ENCODE measurements around the gene SYT8.
"Not testable (repeated sequence)": the region's sequence is repeated elsewhere in the genome, so short reads cannot be mapped to it uniquely, and the experiment has no call there.

SYT8 gene

GRCh38 chr11:1881442-1882264, 46.9 kb downstream of the SYT8 start:
- no peak for DNase-seq (ENCODE audit: extremely low spot score)
- ChIA-PET POLR2A (interaction anchor here (0.6 to 1.5 kb wide), 3 partner anchors 64 to 68 kb away, joined by 3 to 5 read pairs (median 4); no protein-coding TSS in a partner anchor), CTCF (interaction anchor here (0.5 to 2.0 kb wide), 18 partner anchors 15 to 275 kb away, joined by 3 to 47 read pairs (median 4); partner anchors contain the start of gene TNNT3)
- TF ChIP-seq CTBP1 (IDR thresholded peaks at IDR 0.05; ENCODE audit: borderline replicate concordance) = no peak
- TF ChIP-seq FOXA1 (IDR thresholded peaks at IDR 0.05) = no peak
- TF ChIP-seq FOXK2 (IDR thresholded peaks at IDR 0.05) = no peak
- no peak for TF ChIP-seq PKNOX1 (IDR thresholded peaks at IDR 0.05)
- TF ChIP-seq HDGF (IDR thresholded peaks at IDR 0.05; ENCODE audit: borderline replicate concordance) = no peak
- TF ChIP-seq BHLHE40 (IDR thresholded peaks at IDR 0.05; ENCODE audit: borderline replicate concordance) = no peak

- CTCF ChIA-PET = interaction anchor here (0.5 to 2.0 kb wide), 18 partner anchors 26 to 274 kb away, joined by 3 to 47 read pairs (median 4); partner anchors contain the start of gene TNNT3
- no peak for TF ChIP-seq SP1 (IDR thresholded peaks at IDR 0.05)
- no peak for TF ChIP-seq LEF1 (IDR thresholded peaks at IDR 0.05; ENCODE audit: borderline replicate concordance)
- TF ChIP-seq FOXM1 (IDR thresholded peaks at IDR 0.05; ENCODE audit: borderline replicate concordance) = no peak
- no peak for TF ChIP-seq L3MBTL2 (conservative IDR thresholded peaks at IDR 0.05)
- TF ChIP-seq ELF4 (IDR thresholded peaks at IDR 0.05) = no peak
- TF ChIP-seq FOXK2 (IDR thresholded peaks at IDR 0.05) = no peak
- no peak for TF ChIP-seq PKNOX1 (IDR thresholded peaks at IDR 0.05)
- no peak for TF ChIP-seq HDGF (IDR thresholded peaks at IDR 0.05; ENCODE audit: borderline replicate concordance)
- no peak for TF ChIP-seq ZNF384 (IDR thresholded peaks at IDR 0.05)
- TF ChIP-seq CTBP1 (IDR thresholded peaks at IDR 0.05; ENCODE audit: borderline replicate concordance) = no peak
- TF ChIP-seq BHLHE40 (IDR thresholded peaks at IDR 0.05; ENCODE audit: borderline replicate concordance) = no peak
- no peak for TF ChIP-seq FOXA1 (IDR thresholded peaks at IDR 0.05)
- no peak for TF ChIP-seq ARNT (IDR thresholded peaks at IDR 0.05)
- TF ChIP-seq SUZ12 (IDR thresholded peaks at IDR 0.05) = no peak
- TF ChIP-seq NFRKB (IDR thresholded peaks at IDR 0.05) = no peak
- TF ChIP-seq TARDBP (IDR thresholded peaks at IDR 0.05) = no peak
- POLR2A ChIA-PET = interaction anchor here (0.6 to 1.5 kb wide), 4 partner anchors 63 to 230 kb away, joined by 3 to 5 read pairs (median 4); no protein-coding TSS in a partner anchor
- peak; percentile 89 for DNase-seq (ENCODE audit: extremely low spot score)
These were observed 47.8 kb downstream of the SYT8 start for GRCh38 chr11:1882265-1883238.

- ChIA-PET CTCF (interaction anchor here (1.0 to 2.0 kb wide), 5 partner anchors 24 to 268 kb away, joined by 3 to 47 read pairs (median 10); no protein-coding TSS in a partner anchor), POLR2A (interaction anchor here (0.8 to 1.5 kb wide), 2 partner anchors 64 to 231 kb away, joined by 3 to 5 read pairs; no protein-coding TSS in a partner anchor)
- TF ChIP-seq BHLHE40 (IDR thresholded peaks at IDR 0.05; ENCODE audit: borderline replicate concordance) = no peak
- TF ChIP-seq ARNT (IDR thresholded peaks at IDR 0.05) = no peak
- no peak for TF ChIP-seq ZNF384 (IDR thresholded peaks at IDR 0.05)
- TF ChIP-seq ELF4 (IDR thresholded peaks at IDR 0.05) = no peak
- TF ChIP-seq HDGF (IDR thresholded peaks at IDR 0.05; ENCODE audit: borderline replicate concordance) = no peak
- no peak for TF ChIP-seq FOXM1 (IDR thresholded peaks at IDR 0.05; ENCODE audit: borderline replicate concordance)
- no peak for TF ChIP-seq SP1 (IDR thresholded peaks at IDR 0.05)
- TF ChIP-seq FOXA1 (IDR thresholded peaks at IDR 0.05) = no peak
- TF ChIP-seq NFRKB (IDR thresholded peaks at IDR 0.05) = no peak
- TF ChIP-seq L3MBTL2 (conservative IDR thresholded peaks at IDR 0.05) = no peak
- no peak for TF ChIP-seq PKNOX1 (IDR thresholded peaks at IDR 0.05)
- DNase-seq (ENCODE audit: extremely low spot score) = no peak
These were observed 48.8 kb downstream of the SYT8 start for GRCh38 chr11:1883346-1884302.

- POLR2A ChIA-PET = no interaction called here
- CTCF ChIA-PET = no interaction called here
- DNase-seq (ENCODE audit: extremely low spot score) = no peak
- TF ChIP-seq PKNOX1 (IDR thresholded peaks at IDR 0.05) (no peak), L3MBTL2 (conservative IDR thresholded peaks at IDR 0.05) (no peak), FOXK2 (IDR thresholded peaks at IDR 0.05) (no peak), NFRKB (IDR thresholded peaks at IDR 0.05) (no peak), ELF4 (IDR thresholded peaks at IDR 0.05) (no peak)
These were observed 49.5 kb downstream of the SYT8 start for GRCh38 chr11:1884303-1884700.

GRCh38 chr11:1886551-1886950, 51.8 kb downstream of the SYT8 start:
- DNase-seq (ENCODE audit: extremely low spot score); POLR2A ChIA-PET; CTCF ChIA-PET: not testable (repeated sequence)
